Peyer's patch (tissue), 4 donors: ENCODE data around the gene GNG11. TPM values are rescaled to one million over a fixed set of nuclear protein-coding genes. Genes with fewer than 3 reads are reported as not detected.
"Not testable (repeated sequence)": the region's sequence is repeated elsewhere in the genome, so short reads cannot be mapped to it uniquely, and the experiment has no call there.

Experiments used
- DNase-seq, 3 donors: peaks; one replicate each; pipeline ENCODE4 v3.0.0-alpha.2; 2017 to 2019
- H3K27ac ChIP-seq, 4 donors: fragments of 200-600 bp; sonication (generic); one replicate each; pipeline ENCODE4 v1.5.1; 2016 to 2019
- H3K27me3 ChIP-seq, 2 donors: fragments of 200-600 bp; sonication (generic); one replicate each; pipeline ENCODE4 v1.5.1; 2019
- H3K36me3 ChIP-seq, 3 donors: fragments of 200-600 bp; sonication (generic); one replicate each; pipeline ENCODE4 v1.5.1; 2016 to 2019
- H3K4me1 ChIP-seq, 4 donors: fragments of 200-600 bp; sonication (generic); one replicate each; pipeline ENCODE4 v1.5.1; 2016 to 2019
- H3K4me3 ChIP-seq, 4 donors: fragments of 200-600 bp; sonication (generic); 1 replicate in 3 of 4; 2 replicates in 1 of 4; pipeline ENCODE4 v1.5.1; 2016 to 2019; ENCODE audit warnings: mild to moderate bottlenecking in 1 of 4
- H3K9me3 ChIP-seq, 4 donors: fragments of 200-600 bp; sonication (generic); one replicate each; pipeline ENCODE4 v1.5.1; 2016 to 2019; ENCODE audit warnings: mild to moderate bottlenecking in 1 of 4
- CTCF ChIP-seq, 6 experiments: fragments of 450-650 bp in 4 of 6; fragments of 200-600 bp in 2 of 6; sonication (generic) in 1 of 6; IDR thresholded peaks; one replicate each; pipeline ENCODE4 v1.5.1; 2017 to 2019; ENCODE audit warnings: antibody characterized with exemption in 6 of 6, mild to moderate bottlenecking in 3 of 6, moderate library complexity in 1 of 6
- POLR2A ChIP-seq, 2 donors: fragments of 450-650 bp; IDR thresholded peaks; one replicate each; pipeline ENCODE4 v1.5.1; 2017; ENCODE audit warnings: antibody characterized with exemption in 2 of 2, mild to moderate bottlenecking in 2 of 2, moderate library complexity in 2 of 2
- total RNA-seq, 4 donors: library from RNA; depleted of rRNA; stranded (reverse); fragments of >200 nt; gene quantifications; one replicate each; pipeline ENCODE4 v1.1.0, GENCODE V29; 2016

GNG11 gene
- total RNA-seq, 4 donors from 2014 or later, result 2.9 to 32.2 (median 5.6) TPM

GRCh38 chr7:93902777-93903423, 18.6 kb upstream of the GNG11 start:
- H3K9me3 ChIP-seq, result no peaks in the 10 kb centered on the region
- H3K27ac ChIP-seq, result no peak overlapping the region
- no peak overlapping the region for H3K4me3 ChIP-seq
- no peaks in the 10 kb centered on the region for H3K4me1 ChIP-seq
- no peaks in the 10 kb centered on the region for H3K36me3 ChIP-seq
- TF ChIP-seq CTCF (IDR thresholded peaks at IDR 0.05), result peak; percentile 37 to 71 (median 56)
- no peak for TF ChIP-seq POLR2A (IDR thresholded peaks at IDR 0.05)
- no peaks in the 10 kb centered on the region for H3K27me3 ChIP-seq
- peak in 1 of 3 donors; percentile 51 for DNase-seq

GRCh38 chr7:93906267-93906666, 15.3 kb upstream of the GNG11 start, which contains the start of gene GNGT1:
GNGT1 (plus strand) TSS chr7:93906567; CDS start chr7:93906747, 180 bp downstream.
- H3K4me3 ChIP-seq, result no peak within 1 kb of the TSS
- DNase-seq, result no peak
- no peaks in the 10 kb centered on the region for H3K4me1 ChIP-seq
- no peak within 1 kb of the TSS for H3K27ac ChIP-seq
- TF ChIP-seq CTCF (IDR thresholded peaks at IDR 0.05) (no peak), POLR2A (IDR thresholded peaks at IDR 0.05) (no peak)
- no peaks in the 10 kb centered on the region for H3K36me3 ChIP-seq
- H3K27me3 ChIP-seq, result no peaks in the 10 kb centered on the region
- no peaks in the 10 kb centered on the region for H3K9me3 ChIP-seq

GRCh38 chr7:93910076-93910994, 11.2 kb upstream of the GNG11 start:
- Histone ChIP-seq H3K27me3 (no peaks in the 10 kb centered on the region), H3K36me3 (no peaks in the 10 kb centered on the region), H3K4me1 (no peaks in the 10 kb centered on the region), H3K27ac (no peak overlapping the region), H3K9me3 (no peaks in the 10 kb centered on the region), H3K4me3 (no peak overlapping the region)
- TF ChIP-seq CTCF (IDR thresholded peaks at IDR 0.05), result no peak
- TF ChIP-seq POLR2A (IDR thresholded peaks at IDR 0.05), result no peak
- DNase-seq, result no peak

- not testable (repeated sequence) for DNase-seq, H3K4me1 ChIP-seq, H3K27me3 ChIP-seq, H3K9me3 ChIP-seq, H3K36me3 ChIP-seq, H3K4me3 ChIP-seq, H3K27ac ChIP-seq
Measured at GRCh38 chr7:93911242-93911641, 10.3 kb upstream of the GNG11 start.

- not testable (repeated sequence) for H3K4me3 ChIP-seq, H3K4me1 ChIP-seq, H3K27me3 ChIP-seq, H3K27ac ChIP-seq, H3K9me3 ChIP-seq, DNase-seq, H3K36me3 ChIP-seq
Measured at GRCh38 chr7:93911661-93912060, 9.9 kb upstream of the GNG11 start.

GRCh38 chr7:93913197-93913596, 8.3 kb upstream of the GNG11 start:
- no peak overlapping the region for H3K27ac ChIP-seq

More at GRCh38 chr7:93913197-93913596, 8.3 kb upstream of the GNG11 start:
- Histone ChIP-seq H3K4me1 (no peaks in the 10 kb centered on the region), H3K27me3 (no peaks in the 10 kb centered on the region), H3K36me3 (no peaks in the 10 kb centered on the region), H3K4me3 (no peak overlapping the region), H3K9me3 (no peaks in the 10 kb centered on the region)
- TF ChIP-seq POLR2A (IDR thresholded peaks at IDR 0.05) (no peak), CTCF (IDR thresholded peaks at IDR 0.05) (no peak)
- no peak for DNase-seq
